ENCODE results near the gene CELSR1.

CELSR1 gene

GRCh38 chr22:46362203-46362933 lies 175.1 kb downstream of the CELSR1 start:
- no peak for DNase-seq (ENCODE audit: low read depth)

DNA sequence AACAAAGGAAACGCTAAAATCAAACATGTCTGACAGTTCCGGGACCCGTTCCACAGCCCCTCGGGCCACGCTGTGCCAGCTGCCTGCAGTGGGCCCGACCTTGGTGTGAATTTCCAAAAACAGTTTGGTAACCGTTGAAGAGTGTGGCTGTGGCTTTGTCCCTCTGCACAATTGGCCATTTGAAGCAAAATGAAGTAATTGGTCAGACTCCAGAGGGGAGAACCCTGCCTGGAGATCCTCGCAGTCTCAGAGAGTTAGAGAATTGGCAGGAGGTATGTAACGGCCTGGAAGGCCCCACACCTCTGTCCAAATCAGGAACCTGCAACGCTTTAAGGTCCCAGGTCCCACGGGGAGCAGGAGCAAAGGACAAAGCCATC lies 175.6 kb downstream of the CELSR1 start:
- DNase-seq (ENCODE audit: low read depth), result no peak

GRCh38 chr22:46360891-46361290 lies 176.5 kb downstream of the CELSR1 start:
- no peak for DNase-seq (ENCODE audit: low read depth)

- DNase-seq (ENCODE audit: low read depth), result no peak
Observed at GRCh38 chr22:46360097-46360496, 177.3 kb downstream of the CELSR1 start.

DNA sequence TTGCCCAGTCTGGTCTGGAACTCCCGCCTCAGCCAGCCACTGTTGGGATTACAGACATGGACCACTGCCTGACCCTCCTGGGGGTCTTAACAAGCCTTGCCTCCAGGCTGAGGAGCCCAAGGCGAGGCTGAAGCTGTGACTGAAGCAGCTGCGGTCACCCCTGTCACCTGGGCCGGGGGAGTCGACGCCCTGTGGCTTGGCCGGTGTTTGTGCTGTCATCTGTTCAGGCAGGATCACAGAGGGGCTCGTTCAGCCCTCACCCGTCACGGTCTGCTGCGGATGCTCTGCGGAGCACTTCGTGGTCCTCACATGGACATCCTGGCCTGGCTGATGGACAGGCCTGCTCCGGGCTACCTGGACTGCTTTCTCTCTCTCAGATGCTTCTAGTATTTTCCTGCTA lies 178.1 kb downstream of the CELSR1 start:
- DNase-seq (ENCODE audit: low read depth), result no peak

- no peak for DNase-seq (ENCODE audit: low read depth)
Observed at GRCh38 chr22:46358766-46359165, 178.7 kb downstream of the CELSR1 start.

- DNase-seq (ENCODE audit: low read depth), result no peak
Observed at GRCh38 chr22:46357711-46358520, 179.5 kb downstream of the CELSR1 start.

- DNase-seq (ENCODE audit: low read depth), result no peak
Observed at GRCh38 chr22:46356496-46357480, 180.6 kb downstream of the CELSR1 start.

DNA sequence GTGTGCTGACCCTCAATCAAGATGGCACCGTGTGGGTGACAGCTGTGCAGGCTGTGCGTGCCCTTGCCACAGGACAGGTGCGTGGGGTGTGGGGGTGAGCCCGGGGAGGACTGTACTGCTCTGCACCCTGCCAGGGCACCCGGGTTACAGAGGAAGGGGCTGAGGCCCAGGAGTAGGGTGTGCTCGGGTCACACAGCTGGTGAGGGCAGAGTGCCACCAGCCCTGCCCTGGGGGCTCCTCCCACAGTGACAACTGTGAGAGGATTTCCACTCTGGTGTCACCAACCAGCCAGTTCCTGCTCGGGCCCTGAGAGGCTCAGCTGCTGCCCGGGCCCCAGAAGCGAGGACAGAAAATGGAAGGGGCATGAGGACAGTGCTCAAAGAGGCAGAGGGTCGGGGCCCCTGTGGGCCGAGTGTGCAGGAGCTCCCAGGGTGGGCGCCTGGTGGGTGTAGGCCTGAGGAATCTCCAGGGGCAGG lies 181.4 kb downstream of the CELSR1 start:
- DNase-seq (ENCODE audit: low read depth), result no peak

- peak; percentile 52 for DNase-seq (ENCODE audit: low read depth)
Observed at GRCh38 chr22:46355369-46355995, 181.9 kb downstream of the CELSR1 start.

- DNase-seq (ENCODE audit: low read depth), result no peak
Observed at GRCh38 chr22:46354993-46355305, 182.5 kb downstream of the CELSR1 start.

- DNase-seq (ENCODE audit: low read depth), result no peak
Observed at GRCh38 chr22:46354176-46354992, 183.0 kb downstream of the CELSR1 start.

GRCh38 chr22:46353483-46354105 lies 183.8 kb downstream of the CELSR1 start:
- no peak for DNase-seq (ENCODE audit: low read depth)

GRCh38 chr22:46352691-46353386 lies 184.6 kb downstream of the CELSR1 start:
- no peak for DNase-seq (ENCODE audit: low read depth)

DNA sequence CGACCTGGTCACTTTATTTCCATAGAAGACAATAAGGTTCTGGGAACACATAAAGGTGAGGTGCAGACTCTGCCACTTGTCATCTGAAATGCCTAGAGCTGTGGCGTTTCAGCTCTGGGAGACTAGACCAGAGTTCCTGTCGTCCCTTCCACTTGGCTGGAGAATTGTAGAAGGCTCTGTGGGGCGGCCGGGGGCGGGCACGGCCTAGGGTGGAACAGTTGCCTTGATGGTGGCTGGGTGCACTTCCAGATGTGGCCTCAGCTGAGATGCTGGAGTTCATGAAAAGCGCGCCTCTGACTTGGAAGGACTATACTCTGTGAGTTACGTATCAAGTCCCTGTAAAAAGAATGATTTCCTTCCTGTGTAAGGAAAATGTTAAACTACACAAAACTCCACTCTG lies 185.1 kb downstream of the CELSR1 start:
- DNase-seq (ENCODE audit: low read depth), result no peak

- DNase-seq (ENCODE audit: low read depth), result no peak
Observed at GRCh38 chr22:46351767-46352166, 185.7 kb downstream of the CELSR1 start.

DNA sequence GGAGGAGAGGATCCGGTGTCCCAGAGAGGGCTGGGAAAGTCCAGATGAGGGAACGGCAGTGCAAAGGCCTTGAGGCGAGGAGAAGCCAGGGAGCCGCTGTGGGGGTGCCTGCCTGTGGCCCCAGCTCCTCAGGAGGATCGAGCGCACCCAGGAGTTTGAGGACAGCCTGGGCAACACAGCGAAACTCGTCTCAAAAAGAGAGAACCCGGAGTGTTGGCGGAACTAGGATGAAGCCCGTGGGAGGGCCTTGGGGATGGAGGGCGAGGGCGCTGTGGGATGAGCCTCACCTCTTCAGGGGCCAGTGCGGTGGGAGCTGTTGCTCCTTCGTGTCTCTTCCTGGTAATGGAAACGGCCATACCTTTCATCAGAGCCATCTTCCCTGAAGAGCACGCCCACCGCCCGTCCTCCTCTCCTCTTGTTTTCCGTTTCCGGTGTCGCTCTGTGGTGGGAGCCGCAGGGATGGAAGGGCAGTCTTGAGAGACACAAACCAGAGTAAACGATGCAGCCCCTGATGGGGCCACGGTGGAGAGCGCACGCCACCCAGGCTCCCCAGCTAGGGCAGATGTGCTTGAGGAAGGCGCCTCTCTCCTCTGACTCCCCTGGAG lies 186.2 kb downstream of the CELSR1 start:
- no peak for DNase-seq (ENCODE audit: low read depth)

- no peak for DNase-seq (ENCODE audit: low read depth)
Observed at GRCh38 chr22:46350646-46351045, 186.8 kb downstream of the CELSR1 start.

DNA sequence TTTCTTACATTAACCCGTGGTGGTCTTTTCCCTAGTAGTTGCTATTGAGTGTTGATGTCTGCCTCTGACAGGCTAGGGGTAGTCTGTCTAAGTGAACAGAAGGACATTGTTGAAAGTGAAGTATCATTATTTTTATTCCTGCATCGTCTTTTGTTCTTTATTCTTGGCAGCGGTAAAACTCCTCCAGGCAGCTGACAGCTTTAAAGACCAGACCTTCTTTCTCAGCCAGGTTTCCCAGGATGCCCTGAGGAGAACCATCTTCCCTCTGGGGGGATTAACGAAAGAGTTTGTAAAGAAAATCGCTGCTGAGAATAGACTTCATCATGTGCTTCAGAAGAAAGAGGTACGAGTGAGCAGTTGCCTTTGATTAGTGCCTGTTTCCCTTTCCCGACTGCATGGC lies 187.3 kb downstream of the CELSR1 start:
- no peak for DNase-seq (ENCODE audit: low read depth)
